Right lobe of liver (tissue), 4 donors: ENCODE results near the gene DGKI.

Experiments used
- POLR2A ChIP-seq: fragments of 450-650 bp; IDR thresholded peaks from one replicate; pipeline ENCODE4 v1.6.1; 2017; ENCODE audit warnings: antibody characterized with exemption, mild to moderate bottlenecking
- TF ChIP-seq, protein P1 (sequence below), 4 donors: fragments of 200-600 bp in 3 of 4; fragments of 450-650 bp in 1 of 4; IDR thresholded peaks; one replicate each; pipeline versions ENCODE4 v1.5.1 to v1.8.0; 2016 to 2022; ENCODE audit warnings: antibody characterized with exemption in 4 of 4, mild to moderate bottlenecking in 2 of 4
- donor health status: DM: no; HTN: no; CAD: no.
- donor health status: DM: no; HTN: no; CAD: no.
- donor health status: DM: no; HTN: yes; CAD: no.

DNA sequence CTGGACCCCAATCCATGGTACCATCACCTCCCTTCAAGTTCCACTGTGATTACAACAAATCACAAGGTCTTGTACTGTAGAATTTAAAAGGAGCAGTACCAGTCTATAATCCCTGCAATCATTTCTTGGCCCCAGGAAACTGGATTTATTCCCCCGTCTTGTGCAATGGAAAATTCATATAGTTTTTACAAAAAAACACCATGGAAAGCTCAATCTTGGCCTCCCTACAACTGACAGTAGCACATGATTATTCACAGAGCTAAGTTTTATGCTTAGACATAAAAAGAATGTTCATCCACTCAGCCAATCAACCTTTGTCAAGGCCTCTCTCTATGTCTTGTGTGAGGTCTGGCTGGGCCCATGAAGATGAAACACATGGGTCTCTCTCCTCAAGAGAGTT is 10.2 kb downstream of the DGKI start:
- TF ChIP-seq, protein P1, sequence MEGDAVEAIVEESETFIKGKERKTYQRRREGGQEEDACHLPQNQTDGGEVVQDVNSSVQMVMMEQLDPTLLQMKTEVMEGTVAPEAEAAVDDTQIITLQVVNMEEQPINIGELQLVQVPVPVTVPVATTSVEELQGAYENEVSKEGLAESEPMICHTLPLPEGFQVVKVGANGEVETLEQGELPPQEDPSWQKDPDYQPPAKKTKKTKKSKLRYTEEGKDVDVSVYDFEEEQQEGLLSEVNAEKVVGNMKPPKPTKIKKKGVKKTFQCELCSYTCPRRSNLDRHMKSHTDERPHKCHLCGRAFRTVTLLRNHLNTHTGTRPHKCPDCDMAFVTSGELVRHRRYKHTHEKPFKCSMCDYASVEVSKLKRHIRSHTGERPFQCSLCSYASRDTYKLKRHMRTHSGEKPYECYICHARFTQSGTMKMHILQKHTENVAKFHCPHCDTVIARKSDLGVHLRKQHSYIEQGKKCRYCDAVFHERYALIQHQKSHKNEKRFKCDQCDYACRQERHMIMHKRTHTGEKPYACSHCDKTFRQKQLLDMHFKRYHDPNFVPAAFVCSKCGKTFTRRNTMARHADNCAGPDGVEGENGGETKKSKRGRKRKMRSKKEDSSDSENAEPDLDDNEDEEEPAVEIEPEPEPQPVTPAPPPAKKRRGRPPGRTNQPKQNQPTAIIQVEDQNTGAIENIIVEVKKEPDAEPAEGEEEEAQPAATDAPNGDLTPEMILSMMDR (IDR thresholded peaks at IDR 0.05): no peak
- TF ChIP-seq POLR2A: no peak
